Hepatocyte (in vitro differentiated cells): Measurements from ENCODE around the gene RRAD. TPM values are rescaled to one million over a fixed set of nuclear protein-coding genes. Genes with fewer than 3 reads are reported as not detected.
"Not testable (repeated sequence)": the region's sequence is repeated elsewhere in the genome, so short reads cannot be mapped to it uniquely, and the experiment has no call there.

Experiments used
- DNase-seq: peaks from one replicate; pipeline ENCODE4 v3.0.0-alpha.2; 2016; ENCODE audit warnings: low spot score
- H2AFZ ChIP-seq: fragments of 200-600 bp; sonication (generic); 2 replicates; pipeline ENCODE4 v1.6.0; 2016; ENCODE audit warnings: antibody characterized with exemption, mild to moderate bottlenecking
- H3K27ac ChIP-seq: fragments of 200-600 bp; sonication (generic); 2 replicates; pipeline ENCODE4 v1.5.1; 2016; ENCODE audit warnings: mild to moderate bottlenecking
- H3K27me3 ChIP-seq: fragments of 200-600 bp; sonication (generic); 2 replicates; pipeline ENCODE4 v1.6.1; 2016
- H3K36me3 ChIP-seq: fragments of 200-600 bp; sonication (generic); replicated peaks from 2 replicates; pipeline ENCODE4 v1.5.1; 2016; ENCODE audit warnings: low read depth; ENCODE audit not compliant: insufficient read depth
- H3K4me1 ChIP-seq: fragments of 200-600 bp; sonication (generic); 2 replicates; pipeline ENCODE4 v1.5.1; 2016; ENCODE audit warnings: mild to moderate bottlenecking, moderate library complexity; ENCODE audit not compliant: insufficient read depth
- H3K4me2 ChIP-seq: fragments of 200-600 bp; sonication (generic); 2 replicates; pipeline ENCODE4 v1.6.0; 2016
- H3K4me3 ChIP-seq: fragments of 200-600 bp; sonication (generic); 2 replicates; pipeline ENCODE4 v1.5.1; 2016; ENCODE audit warnings: mild to moderate bottlenecking
- H3K79me2 ChIP-seq: fragments of 200-600 bp; sonication (generic); 2 replicates; pipeline ENCODE4 v1.6.0; 2017; ENCODE audit warnings: mild to moderate bottlenecking
- H3K9me2 ChIP-seq: fragments of 200-600 bp; sonication (generic); replicated peaks from 2 replicates; pipeline ENCODE4 v1.6.0; 2017; ENCODE audit warnings: mild to moderate bottlenecking; ENCODE audit not compliant: insufficient read depth
- H3K9me3 ChIP-seq: fragments of 200-600 bp; sonication (generic); 2 replicates; pipeline ENCODE4 v1.5.1; 2016; ENCODE audit warnings: low read depth, mild to moderate bottlenecking
- H4K20me1 ChIP-seq: fragments of 200-600 bp; sonication (generic); 2 replicates; pipeline ENCODE4 v1.6.0; 2016; ENCODE audit warnings: mild to moderate bottlenecking; ENCODE audit not compliant: insufficient read depth, poor library complexity, severe bottlenecking
- EZH2 ChIP-seq: fragments of 200-600 bp; sonication (generic); IDR thresholded peaks from 2 replicates; pipeline ENCODE4 v1.6.1; 2016; ENCODE audit warnings: antibody characterized with exemption, mild to moderate bottlenecking, borderline replicate concordance
- EZH2phosphoT487 ChIP-seq: fragments of 200-600 bp; sonication (generic); IDR thresholded peaks from one replicate; pipeline ENCODE4 v1.6.1; 2018; ENCODE audit warnings: antibody characterized with exemption, mild to moderate bottlenecking, low read depth, moderate library complexity; ENCODE audit not compliant: unreplicated experiment, severe bottlenecking
- WGBS: methylation state at CpG from one replicate; pipeline ENCODE4 v1.1.6; 2016; ENCODE audit warnings: low lambda C conversion rate; ENCODE audit errors: missing lambda C conversion rate; 5-methylcytosine and 5-hydroxymethylcytosine counted together
- polyA plus RNA-seq: library from polyadenylated mRNA; unstranded; fragments of >200 nt; fragmentation: Nextera tagmentation; extraction: Ambion mirVana; gene quantifications from 2 replicates; pipeline ENCODE4 v1.2.1, GENCODE V29; 2016
- total RNA-seq: library from RNA; depleted of rRNA; stranded (reverse); fragments of >200 nt; gene quantifications from 2 replicates; pipeline ENCODE4 v1.2.3, GENCODE V29; 2014
- TF ChIP-seq, protein P1 (sequence below): fragments of 200-600 bp; sonication (generic); IDR thresholded peaks from 2 replicates; pipeline ENCODE4 v1.5.1; 2016; ENCODE audit warnings: antibody characterized with exemption, mild to moderate bottlenecking; ENCODE audit not compliant: poor library complexity

The RRAD gene
- total and polyA plus RNA-seq, 2 experiments from 2014 or later = 8.8 to 16.3 TPM

DNA sequence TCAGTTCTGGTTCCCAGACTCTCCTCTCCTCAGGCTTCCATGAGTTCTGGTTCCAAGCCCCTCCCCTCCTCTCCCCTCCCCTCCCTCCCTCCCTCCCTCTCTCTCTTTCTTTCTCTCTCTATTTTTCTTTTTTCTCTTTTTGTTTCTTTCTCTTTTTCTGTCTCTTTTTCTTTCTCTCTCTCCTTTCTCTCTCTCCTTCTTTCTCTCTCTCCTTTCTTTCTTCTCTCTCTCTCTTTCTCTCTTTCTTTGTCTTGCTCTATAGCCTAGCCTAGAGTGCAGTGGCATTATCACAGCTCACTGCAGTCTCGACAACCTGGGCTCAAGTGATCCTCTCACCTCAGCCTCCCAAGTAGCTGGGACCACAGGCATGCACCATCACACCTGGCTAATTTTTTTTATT is 34.9 kb upstream of the RRAD start:
- H3K36me3 ChIP-seq = no peaks in the 10 kb centered on the region
- 82% methylated on average over 1 of the region's 1 CpG for WGBS
- no peaks in the 10 kb centered on the region for H3K9me3 ChIP-seq
- no peak overlapping the region for H2AFZ ChIP-seq
- no peak overlapping the region for H3K4me3 ChIP-seq
- no peaks in the 10 kb centered on the region for H4K20me1 ChIP-seq
- no peaks in the 10 kb centered on the region for H3K79me2 ChIP-seq
- no peak for TF ChIP-seq EZH2phosphoT487
- TF ChIP-seq, protein P1, sequence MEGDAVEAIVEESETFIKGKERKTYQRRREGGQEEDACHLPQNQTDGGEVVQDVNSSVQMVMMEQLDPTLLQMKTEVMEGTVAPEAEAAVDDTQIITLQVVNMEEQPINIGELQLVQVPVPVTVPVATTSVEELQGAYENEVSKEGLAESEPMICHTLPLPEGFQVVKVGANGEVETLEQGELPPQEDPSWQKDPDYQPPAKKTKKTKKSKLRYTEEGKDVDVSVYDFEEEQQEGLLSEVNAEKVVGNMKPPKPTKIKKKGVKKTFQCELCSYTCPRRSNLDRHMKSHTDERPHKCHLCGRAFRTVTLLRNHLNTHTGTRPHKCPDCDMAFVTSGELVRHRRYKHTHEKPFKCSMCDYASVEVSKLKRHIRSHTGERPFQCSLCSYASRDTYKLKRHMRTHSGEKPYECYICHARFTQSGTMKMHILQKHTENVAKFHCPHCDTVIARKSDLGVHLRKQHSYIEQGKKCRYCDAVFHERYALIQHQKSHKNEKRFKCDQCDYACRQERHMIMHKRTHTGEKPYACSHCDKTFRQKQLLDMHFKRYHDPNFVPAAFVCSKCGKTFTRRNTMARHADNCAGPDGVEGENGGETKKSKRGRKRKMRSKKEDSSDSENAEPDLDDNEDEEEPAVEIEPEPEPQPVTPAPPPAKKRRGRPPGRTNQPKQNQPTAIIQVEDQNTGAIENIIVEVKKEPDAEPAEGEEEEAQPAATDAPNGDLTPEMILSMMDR = no peak
- TF ChIP-seq EZH2 = no peak
- peaks cover 19% of the 10 kb centered on the region for H3K4me1 ChIP-seq
- H3K4me2 ChIP-seq = no peak overlapping the region
- no peaks in the 10 kb centered on the region for H3K27me3 ChIP-seq
- H3K27ac ChIP-seq = no peak overlapping the region
- DNase-seq = no peak
- no peaks in the 10 kb centered on the region for H3K9me2 ChIP-seq

DNA sequence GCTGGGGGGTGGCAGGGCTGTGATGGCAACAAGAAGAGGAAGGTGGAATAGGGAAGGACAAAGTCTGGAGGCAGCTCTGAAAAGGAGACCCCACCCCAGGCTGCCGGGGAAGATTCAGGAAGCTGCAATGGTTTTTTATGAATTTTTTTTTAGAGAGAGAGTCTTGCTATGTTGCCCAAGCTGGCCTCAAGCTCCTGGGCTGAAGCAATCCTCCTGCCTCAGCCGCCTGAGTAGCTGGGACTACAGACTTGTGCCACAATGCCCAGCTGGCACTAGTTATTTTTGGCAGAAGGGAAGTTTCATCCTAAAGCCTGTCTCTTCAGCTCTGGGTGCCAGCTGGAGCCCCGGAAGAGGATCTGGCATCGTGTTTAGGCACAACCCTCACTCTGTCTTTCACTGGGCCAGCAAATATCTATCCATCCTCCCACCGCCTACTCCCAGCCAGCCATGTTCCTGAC is 34.4 kb upstream of the RRAD start:
- H3K79me2 ChIP-seq = no peaks in the 10 kb centered on the region
- no peaks in the 10 kb centered on the region for H3K9me2 ChIP-seq
- H4K20me1 ChIP-seq = no peaks in the 10 kb centered on the region
- no peak overlapping the region for H2AFZ ChIP-seq
- no peaks in the 10 kb centered on the region for H3K27me3 ChIP-seq
- H3K36me3 ChIP-seq = no peaks in the 10 kb centered on the region
- no peaks in the 10 kb centered on the region for H3K9me3 ChIP-seq
- 89% methylated on average over 5 of the region's 5 CpGs for WGBS
- H3K4me1 ChIP-seq = peaks cover 24% of the 10 kb centered on the region
- no peak overlapping the region for H3K27ac ChIP-seq
- no peak overlapping the region for H3K4me3 ChIP-seq
- DNase-seq = no peak
- TF ChIP-seq EZH2 (no peak), EZH2phosphoT487 (no peak)
- TF ChIP-seq, protein P1 = no peak
- H3K4me2 ChIP-seq = no peak overlapping the region

DNA sequence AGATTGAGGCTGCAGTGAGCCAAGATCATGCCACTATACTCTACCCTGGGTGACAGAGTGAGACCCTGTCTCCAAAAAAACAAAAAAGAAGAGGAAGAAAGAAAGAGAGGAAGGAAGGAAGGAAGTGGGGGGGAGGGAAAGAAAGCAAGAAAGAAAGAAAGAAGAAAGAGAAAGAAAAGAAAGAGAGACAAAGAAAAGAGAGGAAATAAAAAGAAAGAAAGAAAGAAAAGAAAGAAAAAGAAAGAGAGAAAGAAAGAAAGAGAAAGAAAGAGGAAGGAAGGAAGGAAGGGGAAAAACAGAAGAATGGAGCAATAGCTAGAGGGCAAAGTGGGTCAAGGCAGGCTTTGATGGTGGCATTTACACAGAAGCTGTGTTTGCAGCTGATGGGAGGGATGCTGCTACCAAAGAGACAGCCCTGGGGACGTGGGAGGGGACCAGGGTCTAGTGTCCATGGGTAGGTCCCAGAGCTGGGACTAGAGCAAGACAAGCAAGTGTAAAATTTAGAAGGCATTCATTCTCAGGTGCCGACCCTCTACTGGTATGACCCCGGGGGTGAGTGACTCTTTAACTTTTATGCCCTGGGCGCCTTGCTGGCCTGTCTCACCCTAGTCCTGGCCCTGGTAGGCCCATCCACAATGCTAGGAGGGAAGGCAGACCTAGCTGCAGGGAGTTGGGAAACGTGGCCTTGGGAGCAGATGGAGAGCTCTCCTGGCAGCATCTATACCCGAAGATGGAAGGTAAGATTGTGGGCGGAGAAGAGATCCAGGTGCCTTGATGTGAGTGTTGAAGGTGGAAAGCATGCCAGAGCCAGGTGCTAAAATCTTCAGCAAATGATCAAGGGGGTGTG is 33.7 kb upstream of the RRAD start:
- WGBS = 83% methylated on average over 7 of the region's 7 CpGs
- TF ChIP-seq, protein P1 = no peak
- TF ChIP-seq EZH2phosphoT487 (no peak), EZH2 (no peak)
- H3K9me2 ChIP-seq = no peaks in the 10 kb centered on the region
- no peak for DNase-seq
- no peak overlapping the region for H2AFZ ChIP-seq
- no peaks in the 10 kb centered on the region for H4K20me1 ChIP-seq
- H3K27ac ChIP-seq = no peak overlapping the region
- H3K4me1 ChIP-seq = peaks cover 27% of the 10 kb centered on the region
- H3K36me3 ChIP-seq = no peaks in the 10 kb centered on the region
- no peaks in the 10 kb centered on the region for H3K9me3 ChIP-seq
- H3K4me2 ChIP-seq = no peak overlapping the region
- H3K4me3 ChIP-seq = no peak overlapping the region
- H3K79me2 ChIP-seq = no peaks in the 10 kb centered on the region
- H3K27me3 ChIP-seq = no peaks in the 10 kb centered on the region

DNA sequence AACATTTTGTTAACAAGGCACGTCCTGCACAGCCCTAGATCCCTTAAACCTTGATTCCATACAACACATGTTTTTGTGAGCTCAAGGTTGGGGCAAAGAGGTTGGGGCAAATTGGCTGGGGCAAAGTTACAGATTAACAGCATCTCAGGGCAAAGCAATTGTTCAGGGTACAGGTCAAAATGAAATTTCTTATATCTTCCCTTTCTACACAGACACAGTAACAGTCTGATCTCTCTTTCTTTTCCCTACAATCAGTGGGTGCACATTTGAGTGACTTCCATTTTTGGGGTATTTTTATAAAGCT is 30.8 kb upstream of the RRAD start:
- DNase-seq, H3K27me3 ChIP-seq, H3K9me3 ChIP-seq, H3K4me3 ChIP-seq, H3K9me2 ChIP-seq, H3K36me3 ChIP-seq, H4K20me1 ChIP-seq, H3K79me2 ChIP-seq: not testable (repeated sequence)
- 19% methylated on average over 1 of the region's 1 CpG for WGBS
- peak overlapping the region; percentile 42 for H2AFZ ChIP-seq
- peaks cover 38% of the 10 kb centered on the region for H3K4me1 ChIP-seq
- H3K27ac ChIP-seq = peak overlapping the region; percentile 86
- H3K4me2 ChIP-seq = peak overlapping the region; percentile 51

DNA sequence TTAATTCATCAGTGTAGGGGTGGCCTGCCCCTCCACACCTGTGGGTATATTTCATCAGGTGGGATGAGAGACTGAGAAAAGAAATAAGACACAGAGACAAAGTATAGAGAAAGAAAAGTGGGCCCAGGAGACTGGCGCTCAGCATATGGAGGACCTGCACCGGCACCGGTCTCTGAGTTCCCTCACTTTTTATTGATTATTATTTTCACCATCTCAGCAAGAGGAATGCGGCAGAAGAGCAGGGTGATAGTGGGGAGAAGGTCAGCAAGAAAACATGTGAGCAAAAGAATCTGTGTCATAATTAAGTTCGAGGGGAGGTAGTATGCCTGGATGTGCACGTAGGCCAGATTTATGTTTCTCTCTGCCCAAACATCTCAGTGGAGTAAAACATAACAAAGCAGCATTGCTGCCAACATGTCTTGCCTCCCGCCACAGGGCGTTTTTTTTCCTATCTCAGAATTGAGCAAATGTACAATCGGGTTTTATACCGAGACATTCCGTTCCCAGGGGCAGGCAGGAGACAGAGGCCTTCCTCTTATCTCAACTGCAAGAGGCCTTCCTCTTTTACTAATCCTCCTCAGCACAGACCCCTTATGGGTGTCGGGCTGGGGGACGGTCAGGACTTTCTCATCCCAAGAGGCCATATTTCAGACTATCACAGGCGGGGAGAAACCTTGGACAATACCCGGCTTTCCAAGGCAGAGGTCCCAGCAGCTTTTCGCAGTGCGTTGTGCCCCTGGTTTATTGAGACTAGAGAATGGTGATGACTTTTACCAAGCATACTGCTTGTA is 30.2 kb upstream of the RRAD start:
- 52% methylated on average over 17 of the region's 17 CpGs for WGBS
- not testable (repeated sequence) for DNase-seq, H4K20me1 ChIP-seq, H3K9me2 ChIP-seq, H3K79me2 ChIP-seq, H3K4me3 ChIP-seq, H3K9me3 ChIP-seq, H3K36me3 ChIP-seq, H3K27me3 ChIP-seq
- Histone ChIP-seq H2AFZ (peak overlapping the region; percentile 42), H3K27ac (peak overlapping the region; percentile 86), H3K4me1 (peaks cover 38% of the 10 kb centered on the region), H3K4me2 (peak overlapping the region; percentile 51)
